Tibial nerve (tissue), 3 donors: ENCODE data around the gene HBZ.

ENCODE experiments used
- POLR2A ChIP-seq, 2 donors: fragments of 450-650 bp; IDR thresholded peaks; one replicate each; pipeline ENCODE4 v1.6.1; 2017; ENCODE audit warnings: antibody characterized with exemption in 2 of 2, mild to moderate bottlenecking in 2 of 2, moderate library complexity in 2 of 2
- TF ChIP-seq, protein P1 (sequence below), 5 experiments: fragments of 200-600 bp in 3 of 5; fragments of 450-650 bp in 2 of 5; sonication (generic) in 3 of 5; IDR thresholded peaks; one replicate each; pipeline ENCODE4 v1.5.1; 2016 to 2019; ENCODE audit warnings: antibody characterized with exemption in 5 of 5, mild to moderate bottlenecking in 3 of 5, moderate library complexity in 2 of 5

DNA sequence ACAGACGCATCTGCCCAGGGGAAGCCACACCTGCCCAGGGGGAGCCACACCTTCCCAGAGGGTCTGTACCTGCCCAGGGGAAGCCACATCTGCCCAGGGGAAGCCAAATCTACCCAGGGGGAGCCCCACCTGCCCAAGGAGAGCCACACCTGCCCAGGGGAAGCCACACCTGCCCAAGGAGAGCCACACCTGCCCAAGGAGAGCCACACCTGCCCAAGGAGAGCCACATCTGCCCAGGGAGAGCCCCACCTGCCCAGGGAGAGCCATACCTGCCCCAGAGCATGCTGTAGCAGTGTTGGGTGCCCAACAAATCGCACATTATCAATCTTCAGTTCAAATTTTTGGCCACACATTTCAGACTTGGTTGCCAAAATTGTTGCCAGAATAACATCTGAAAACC lies 33.6 kb upstream of the HBZ start:
- TF ChIP-seq, protein P1, sequence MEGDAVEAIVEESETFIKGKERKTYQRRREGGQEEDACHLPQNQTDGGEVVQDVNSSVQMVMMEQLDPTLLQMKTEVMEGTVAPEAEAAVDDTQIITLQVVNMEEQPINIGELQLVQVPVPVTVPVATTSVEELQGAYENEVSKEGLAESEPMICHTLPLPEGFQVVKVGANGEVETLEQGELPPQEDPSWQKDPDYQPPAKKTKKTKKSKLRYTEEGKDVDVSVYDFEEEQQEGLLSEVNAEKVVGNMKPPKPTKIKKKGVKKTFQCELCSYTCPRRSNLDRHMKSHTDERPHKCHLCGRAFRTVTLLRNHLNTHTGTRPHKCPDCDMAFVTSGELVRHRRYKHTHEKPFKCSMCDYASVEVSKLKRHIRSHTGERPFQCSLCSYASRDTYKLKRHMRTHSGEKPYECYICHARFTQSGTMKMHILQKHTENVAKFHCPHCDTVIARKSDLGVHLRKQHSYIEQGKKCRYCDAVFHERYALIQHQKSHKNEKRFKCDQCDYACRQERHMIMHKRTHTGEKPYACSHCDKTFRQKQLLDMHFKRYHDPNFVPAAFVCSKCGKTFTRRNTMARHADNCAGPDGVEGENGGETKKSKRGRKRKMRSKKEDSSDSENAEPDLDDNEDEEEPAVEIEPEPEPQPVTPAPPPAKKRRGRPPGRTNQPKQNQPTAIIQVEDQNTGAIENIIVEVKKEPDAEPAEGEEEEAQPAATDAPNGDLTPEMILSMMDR (IDR thresholded peaks at IDR 0.05) = no peak
- TF ChIP-seq POLR2A (IDR thresholded peaks at IDR 0.05) = no peak
